ENCODE measurements around the gene VARS2.
A peak's percentile ranks its signal among the peaks of the same experiment; 100 is the strongest.
"Not testable (repeated sequence)": the region's sequence is repeated elsewhere in the genome, so short reads cannot be mapped to it uniquely, and the experiment has no call there.

The VARS2 gene

GRCh38 chr6:30914076-30914853, at the start of gene VARS2:
TSS of gene VARS2 (plus strand) at chr6:30914238. CDS start at chr6:30914837, 599 bp downstream.
- DNase-seq, result peak; percentile 91

- no peak for DNase-seq
Measured at GRCh38 chr6:30864325-30864724, 49.7 kb upstream of the VARS2 start.

- DNase-seq, result not testable (repeated sequence)
Measured at GRCh38 chr6:30869241-30869749, 44.7 kb upstream of the VARS2 start.

GRCh38 chr6:30870546-30870945, 43.5 kb upstream of the VARS2 start:
- no peak for DNase-seq

- no peak for DNase-seq
Measured at GRCh38 chr6:30871592-30872183, 42.4 kb upstream of the VARS2 start.

- DNase-seq, result no peak
Measured at GRCh38 chr6:30873137-30873640, 40.8 kb upstream of the VARS2 start.

- DNase-seq, result not testable (repeated sequence)
Measured at GRCh38 chr6:30873795-30874194, 40.2 kb upstream of the VARS2 start.

- DNase-seq, result peak; percentile 76
Measured at GRCh38 chr6:30875244-30876038, 38.6 kb upstream of the VARS2 start.

- DNase-seq, result no peak
Measured at GRCh38 chr6:30876039-30876730, 37.9 kb upstream of the VARS2 start.

- DNase-seq, result peak; percentile 81
Measured at GRCh38 chr6:30877419-30878262, 36.4 kb upstream of the VARS2 start.

GRCh38 chr6:30879684-30880427, 34.2 kb upstream of the VARS2 start:
- no peak for DNase-seq

GRCh38 chr6:30880698-30881252, 33.3 kb upstream of the VARS2 start:
- no peak for DNase-seq

- DNase-seq, result no peak
Measured at GRCh38 chr6:30881392-30882203, 32.4 kb upstream of the VARS2 start.

- no peak for DNase-seq
Measured at GRCh38 chr6:30882204-30882758, 31.8 kb upstream of the VARS2 start.

GRCh38 chr6:30882759-30883684, 31.0 kb upstream of the VARS2 start:
- DNase-seq, result peak; percentile 30

GRCh38 chr6:30883685-30884520, 30.1 kb upstream of the VARS2 start, which contains the start of gene DDR1:
TSS of gene DDR1 (plus strand) at chr6:30884519. CDS start at chr6:30888730, 4,211 bp downstream.
- DNase-seq, result peak; percentile 32
